HCT116 (cell line): Measurements from ENCODE around the gene SYNE1. TPM values are rescaled to one million over a fixed set of nuclear protein-coding genes. Genes with fewer than 3 reads are reported as not detected.

ENCODE experiments used
- ATAC-seq: fragments of 200-7000 bp; cut with Tn5 transposase; 2 replicates; pipeline ENCODE4 v1.9.1; 2020; ENCODE audit warnings: mild to moderate bottlenecking, moderate library complexity
- BruUV-seq: library from RNA; stranded (reverse); fragments of 400-500 nt; replicated peaks from 2 replicates; lab custom pipeline; 2021; lab: Mats Ljungman, UMichigan
- CTCF ChIA-PET: fragments of 300-600 bp; sonication (Branson Sonifier 250); formaldehyde crosslinking; loops from one replicate; lab custom pipeline; 2021; ENCODE audit warnings: antibody characterized with exemption; lab: Charles Lee
- POLR2A ChIA-PET: fragments of 300-600, 350-600 bp; sonication (Branson Sonifier 250); formaldehyde crosslinking; loops from one replicate; lab custom pipeline; 2021; ENCODE audit warnings: antibody characterized with exemption; lab: Charles Lee
- RAD21 ChIA-PET, 2 experiments: fragments of 300-600 bp; sonication (Branson Sonifier 250); formaldehyde crosslinking; loops; one replicate each; lab custom pipeline; 2023; ENCODE audit warnings: low total read pairs in 2 of 2; ENCODE audit not compliant: uncharacterized antibody in 2 of 2, unreplicated experiment in 2 of 2, low non-redundant PET in 1 of 2; lab: Charles Lee
- DNase-seq: peaks from one replicate; pipeline ENCODE4 v3.0.0-alpha.2; 2010; ENCODE audit warnings: low read depth, low spot score
- H2AFZ ChIP-seq: fragments of 200-600 bp; shearing (Covaris generic), sonication (generic); 2 replicates; pipeline ENCODE4 v1.6.1; 2017; ENCODE audit warnings: low read depth, mixed run types, mixed read lengths, antibody characterized with exemption, low read length; ENCODE audit not compliant: poor library complexity, severe bottlenecking
- H3K27ac ChIP-seq: 2 replicates; pipeline ENCODE4 v1.5.1; 2012; ENCODE audit warnings: low read depth, low read length
- H3K27me3 ChIP-seq: fragments of 200-600 bp; sonication (generic); 2 replicates; pipeline ENCODE4 v1.6.1; 2016; ENCODE audit warnings: mixed run types, low read length, mixed read lengths; ENCODE audit not compliant: insufficient read depth
- H3K36me3 ChIP-seq, 2 experiments: fragments of 200-500 bp in 1 of 2; fragments of 200-600 bp in 1 of 2; sonication (Bioruptor generic) in 1 of 2; sonication (generic) in 1 of 2; 2 replicates each; pipeline versions ENCODE4 v1.5.1 to v1.6.1; 2014 to 2016; ENCODE audit warnings: low read length in 2 of 2, inconsistent platforms in 1 of 2, mixed read lengths in 1 of 2, mixed run types in 1 of 2; ENCODE audit not compliant: insufficient read depth in 2 of 2, control insufficient read depth in 1 of 2
- H3K4me1 ChIP-seq, 2 experiments: fragments of 200-600 bp in 1 of 2; sonication (generic) in 1 of 2; 2 replicates each; pipeline versions ENCODE4 v1.5.1 to v1.6.1; 2012 to 2017; ENCODE audit warnings: low read length in 2 of 2, inconsistent platforms in 1 of 2, mild to moderate bottlenecking in 1 of 2, mixed read lengths in 1 of 2, mixed run types in 1 of 2, moderate library complexity in 1 of 2; ENCODE audit not compliant: insufficient read depth in 2 of 2, control insufficient read depth in 1 of 2
- H3K4me2 ChIP-seq: fragments of 200-600 bp; sonication (generic); 2 replicates; pipeline ENCODE4 v1.6.1; 2017; ENCODE audit warnings: mixed run types, low read length, mixed read lengths
- H3K4me3 ChIP-seq, 2 experiments: fragments of 200-600 bp in 1 of 2; sonication (generic) in 1 of 2; replicated peaks in 1 of 2; 2 replicates each; pipeline ENCODE4 v1.5.1; 2011 to 2016; ENCODE audit warnings: low read length in 2 of 2, control low read depth in 1 of 2, low read depth in 1 of 2, mild to moderate bottlenecking in 1 of 2, mixed read lengths in 1 of 2, mixed run types in 1 of 2
- H3K79me2 ChIP-seq: fragments of 200-600 bp; sonication (generic); 2 replicates; pipeline ENCODE4 v1.6.1; 2017; ENCODE audit warnings: mild to moderate bottlenecking, mixed run types, low read length, moderate library complexity, mixed read lengths; ENCODE audit not compliant: insufficient read depth
- H3K9ac ChIP-seq: fragments of 200-600 bp; sonication (generic); 2 replicates; pipeline ENCODE4 v1.6.1; 2016; ENCODE audit warnings: low read length, mixed read lengths
- H3K9me2 ChIP-seq: fragments of 200-600 bp; sonication (generic), shearing (Covaris generic); 2 replicates; pipeline ENCODE4 v1.6.1; 2017; ENCODE audit warnings: mixed run types, mild to moderate bottlenecking, moderate library complexity; ENCODE audit not compliant: insufficient read depth
- H3K9me3 ChIP-seq, 2 experiments: fragments of 200-500 bp in 1 of 2; fragments of 200-600 bp in 1 of 2; sonication (Bioruptor generic) in 1 of 2; sonication (generic) in 1 of 2; 2 replicates each; pipeline ENCODE4 v1.6.1; 2014 to 2017; ENCODE audit warnings: low read length in 2 of 2, mixed read lengths in 2 of 2, inconsistent platforms in 1 of 2, low read depth in 1 of 2, mild to moderate bottlenecking in 1 of 2, mixed run types in 1 of 2, moderate library complexity in 1 of 2; ENCODE audit not compliant: control insufficient read depth in 1 of 2, insufficient read depth in 1 of 2
- H4K20me1 ChIP-seq: fragments of 200-600 bp; sonication (generic), shearing (Covaris generic); 2 replicates; pipeline ENCODE4 v1.6.1; 2017; ENCODE audit warnings: mixed run types, mild to moderate bottlenecking, moderate library complexity; ENCODE audit not compliant: insufficient read depth
- CBX3 ChIP-seq: IDR thresholded peaks from 2 replicates; pipeline ENCODE4 v1.6.1; 2012; ENCODE audit warnings: low read depth
- CEBPB ChIP-seq: IDR thresholded peaks from 2 replicates; pipeline ENCODE4 v1.6.1; 2012; ENCODE audit warnings: low read depth
- CTCF ChIP-seq, 3 experiments: fragments of 200-600 bp in 1 of 3; sonication (generic) in 1 of 3; IDR thresholded peaks in 2 of 3; conservative IDR thresholded peaks in 1 of 3; 2 replicates each; pipeline ENCODE4 v1.5.1; 2012 to 2017; ENCODE audit warnings: low read depth in 2 of 3, low read length in 2 of 3, antibody characterized with exemption in 1 of 3, borderline replicate concordance in 1 of 3, control low read depth in 1 of 3, mild to moderate bottlenecking in 1 of 3, mixed read lengths in 1 of 3, mixed run types in 1 of 3, moderate library complexity in 1 of 3; ENCODE audit not compliant: insufficient read depth in 1 of 3
- EGR1 ChIP-seq: IDR thresholded peaks from 2 replicates; pipeline ENCODE4 v1.6.1; 2012; ENCODE audit warnings: low read depth
- EZH2 ChIP-seq: fragments of 200-600 bp; sonication (generic); IDR thresholded peaks from 2 replicates; pipeline ENCODE4 v1.6.1; 2017; ENCODE audit warnings: antibody characterized with exemption, mixed run types
- EZH2phosphoT487 ChIP-seq: fragments of 200-600 bp; IDR thresholded peaks from 2 replicates; pipeline ENCODE4 v1.6.1; 2018; ENCODE audit warnings: antibody characterized with exemption, borderline replicate concordance
- JUND ChIP-seq: IDR thresholded peaks from 2 replicates; pipeline ENCODE4 v1.6.1; 2012
- POLR2A ChIP-seq: IDR thresholded peaks from 2 replicates; pipeline ENCODE4 v1.7.0; 2011; ENCODE audit warnings: borderline replicate concordance; ENCODE audit not compliant: insufficient read depth, insufficient read length; ENCODE audit errors: extremely low read depth
- RAD21 ChIP-seq: IDR thresholded peaks from 2 replicates; pipeline ENCODE4 v1.6.1; 2012; ENCODE audit warnings: low read depth, mild to moderate bottlenecking
- SIN3A ChIP-seq: IDR thresholded peaks from 2 replicates; pipeline ENCODE4 v1.6.1; 2012; ENCODE audit warnings: low read depth
- SP1 ChIP-seq: IDR thresholded peaks from 2 replicates; pipeline ENCODE4 v1.6.1; 2012; ENCODE audit warnings: low read depth
- SRF ChIP-seq: IDR thresholded peaks from 2 replicates; pipeline ENCODE4 v1.6.1; 2012; ENCODE audit warnings: low read depth
- TCF7L2 ChIP-seq: IDR thresholded peaks from 2 replicates; pipeline ENCODE4 v1.7.0; 2011; ENCODE audit warnings: borderline replicate concordance, inconsistent platforms; ENCODE audit not compliant: insufficient read depth, insufficient read length; ENCODE audit errors: extremely low read depth
- YY1 ChIP-seq: IDR thresholded peaks from 2 replicates; pipeline ENCODE4 v1.6.1; 2011; ENCODE audit warnings: low read length, low read depth, moderate library complexity, mild to moderate bottlenecking; ENCODE audit not compliant: insufficient replicate concordance; ENCODE audit errors: extremely low read depth
- ZFX ChIP-seq: fragments of 450-650 bp; IDR thresholded peaks from 2 replicates; pipeline ENCODE4 v1.6.1; 2017
- ZNF274 ChIP-seq: fragments of 200-500 bp; sonication (Bioruptor generic); IDR thresholded peaks from 2 replicates; pipeline ENCODE4 v1.6.1; 2014; ENCODE audit warnings: mild to moderate bottlenecking, low read depth, low read length, inconsistent platforms
- intact Hi-C: fragments of 100-400 bp; cut with micrococcal nuclease; formaldehyde crosslinking; loops from 2 replicates; pipeline ENCODE4 v1.10.0; 2022
- total RNA-seq: library from RNA; stranded (reverse); gene quantifications from one replicate; pipeline ENCODE4 v1.2.1, GENCODE V29; 2021; ENCODE audit not compliant: unreplicated experiment
- TF ChIP-seq, protein P1 (sequence below): IDR thresholded peaks from 2 replicates; pipeline ENCODE4 v1.6.1; 2012

The SYNE1 gene
- total RNA-seq, 1 experiment from 2014 or later = 5.4 TPM

GRCh38 chr6:152571089-152571488, 66.1 kb downstream of the SYNE1 start:
- no peaks in the 10 kb centered on the region for H3K9me3 ChIP-seq
- no peaks in the 10 kb centered on the region for H3K36me3 ChIP-seq
- no peak for ATAC-seq
- no peaks in the 10 kb centered on the region for H4K20me1 ChIP-seq
- no peak overlapping the region for H3K4me3 ChIP-seq
- H3K27ac ChIP-seq = no peak overlapping the region
- H3K4me1 ChIP-seq = no peaks in the 10 kb centered on the region; a peak in 1 of 4 replicates
- DNase-seq = no peak
- TF ChIP-seq EZH2phosphoT487 = no peak
- TF ChIP-seq YY1 = no peak
- TF ChIP-seq RAD21 = no peak
- no peak for TF ChIP-seq ZNF274
- TF ChIP-seq EGR1 = no peak
- TF ChIP-seq, protein P1, sequence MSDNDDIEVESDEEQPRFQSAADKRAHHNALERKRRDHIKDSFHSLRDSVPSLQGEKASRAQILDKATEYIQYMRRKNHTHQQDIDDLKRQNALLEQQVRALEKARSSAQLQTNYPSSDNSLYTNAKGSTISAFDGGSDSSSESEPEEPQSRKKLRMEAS = no peak
- TF ChIP-seq EZH2 = no peak
- TF ChIP-seq CEBPB = no peak
- no peak for TF ChIP-seq JUND
- no peak for TF ChIP-seq POLR2A
- TF ChIP-seq SP1 = no peak
- no peak for TF ChIP-seq TCF7L2
- no peak for TF ChIP-seq ZFX
- TF ChIP-seq CTCF (IDR thresholded peaks at IDR 0.05 in 2 of 3, conservative IDR thresholded peaks at IDR 0.05 in 1 of 3; ENCODE audit: borderline replicate concordance in 1 of 3, insufficient read depth in 1 of 3, low read depth in 2 of 3, low read length in 2 of 3) = no peak
- TF ChIP-seq CBX3 = no peak
- TF ChIP-seq SRF = no peak
- no peak for TF ChIP-seq SIN3A
- no TSS peak for BruUV-seq
- intact Hi-C loops = no loop called here
- no peak overlapping the region for H3K4me2 ChIP-seq
- H3K9me2 ChIP-seq = no peaks in the 10 kb centered on the region
- H3K9ac ChIP-seq = no peak overlapping the region
- RAD21 ChIA-PET = no interaction called here
- CTCF ChIA-PET = interaction anchor here (1.0 kb wide), 1 partner anchor 24 kb away, joined by 3 read pairs; no protein-coding TSS in a partner anchor
- no peaks in the 10 kb centered on the region for H3K27me3 ChIP-seq
- H2AFZ ChIP-seq = no peak overlapping the region
- no peaks in the 10 kb centered on the region for H3K79me2 ChIP-seq
- POLR2A ChIA-PET = no interaction called here
